Fibroblast of skin of left quadriceps (primary cell): Measurements from ENCODE around the gene ELL.

Experiments used
- DNase-seq, 2 experiments: peaks; one replicate each; pipeline ENCODE4 v3.0.0-alpha.2; 2013; ENCODE audit warnings: low read depth in 2 of 2

Gene ELL

GRCh38 chr19:18445262-18445948 is 76.5 kb downstream of the ELL start:
- no peak for DNase-seq

GRCh38 chr19:18444513-18444912 is 77.4 kb downstream of the ELL start:
- DNase-seq, result no peak

GRCh38 chr19:18443831-18444230 is 78.0 kb downstream of the ELL start:
- DNase-seq, result no peak

GRCh38 chr19:18443406-18443805 is 78.5 kb downstream of the ELL start:
- DNase-seq, result no peak

GRCh38 chr19:18442941-18443340 is 78.9 kb downstream of the ELL start:
- no peak for DNase-seq

- DNase-seq, result no peak
These were observed 79.8 kb downstream of the ELL start for GRCh38 chr19:18441804-18442788.

- DNase-seq, result no peak
These were observed 80.7 kb downstream of the ELL start for GRCh38 chr19:18440936-18441803.

GRCh38 chr19:18440415-18440877 is 81.4 kb downstream of the ELL start:
- no peak for DNase-seq

- no peak for DNase-seq
These were observed 82.0 kb downstream of the ELL start for GRCh38 chr19:18439910-18440237.

- peak in 1 of 2 experiments; percentile 48 for DNase-seq
These were observed 82.6 kb downstream of the ELL start for GRCh38 chr19:18439025-18439909.

GRCh38 chr19:18438331-18439024 is 83.4 kb downstream of the ELL start:
- DNase-seq, result no peak

GRCh38 chr19:18437491-18438330 is 84.2 kb downstream of the ELL start, which contains the start of gene ISYNA1:
Gene ISYNA1, minus strand, starts transcription at chr19:18438133. Its CDS starts 154 bp downstream, at chr19:18437979.
- no peak for DNase-seq

- peak; percentile 37 to 65 for DNase-seq
These were observed 85.0 kb downstream of the ELL start for GRCh38 chr19:18436671-18437490.

- DNase-seq, result no peak
These were observed 85.8 kb downstream of the ELL start for GRCh38 chr19:18435842-18436670.

GRCh38 chr19:18435178-18435841 is 86.6 kb downstream of the ELL start:
- no peak for DNase-seq

- no peak for DNase-seq
These were observed 87.3 kb downstream of the ELL start for GRCh38 chr19:18434411-18435175.
